Epithelial cell of esophagus (primary cell): ENCODE results near the gene COL25A1.
A peak's percentile ranks its signal among the peaks of the same experiment; 100 is the strongest.

Experiments used
- DNase-seq: peaks from one replicate; pipeline ENCODE4 v3.0.0; 2010; ENCODE audit warnings: low read depth
- H3K4me3 ChIP-seq: 2 replicates; pipeline ENCODE4 v1.5.1; 2011; ENCODE audit warnings: mild to moderate bottlenecking, low read length, control low read depth
- TF ChIP-seq, protein P1 (sequence below): IDR thresholded peaks from 2 replicates; pipeline ENCODE4 v1.5.1; 2011; ENCODE audit warnings: low read depth, mild to moderate bottlenecking, low read length, control low read depth, inconsistent platforms; ENCODE audit not compliant: insufficient read depth; ENCODE audit errors: missing control alignments

COL25A1 gene

DNA sequence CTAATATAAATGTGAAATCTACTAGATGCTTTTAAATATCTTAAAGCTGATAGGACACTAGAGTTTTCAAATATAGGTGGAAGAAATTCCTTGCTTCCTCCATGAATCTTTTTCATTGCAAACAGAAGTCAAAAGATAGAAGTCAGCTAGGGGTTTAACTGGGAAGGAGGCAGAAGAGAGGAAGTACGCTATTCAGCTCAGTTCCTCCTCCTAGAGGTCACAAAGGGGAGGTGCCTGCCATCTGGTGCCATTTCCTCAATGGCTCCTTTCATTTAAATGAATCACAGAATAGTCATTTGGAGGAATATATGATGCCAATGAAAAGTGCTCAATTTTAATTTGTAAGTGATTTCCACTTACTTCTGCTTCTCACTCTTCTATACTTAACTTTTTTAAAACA, 8.5 kb downstream of the COL25A1 start:
- TF ChIP-seq, protein P1, sequence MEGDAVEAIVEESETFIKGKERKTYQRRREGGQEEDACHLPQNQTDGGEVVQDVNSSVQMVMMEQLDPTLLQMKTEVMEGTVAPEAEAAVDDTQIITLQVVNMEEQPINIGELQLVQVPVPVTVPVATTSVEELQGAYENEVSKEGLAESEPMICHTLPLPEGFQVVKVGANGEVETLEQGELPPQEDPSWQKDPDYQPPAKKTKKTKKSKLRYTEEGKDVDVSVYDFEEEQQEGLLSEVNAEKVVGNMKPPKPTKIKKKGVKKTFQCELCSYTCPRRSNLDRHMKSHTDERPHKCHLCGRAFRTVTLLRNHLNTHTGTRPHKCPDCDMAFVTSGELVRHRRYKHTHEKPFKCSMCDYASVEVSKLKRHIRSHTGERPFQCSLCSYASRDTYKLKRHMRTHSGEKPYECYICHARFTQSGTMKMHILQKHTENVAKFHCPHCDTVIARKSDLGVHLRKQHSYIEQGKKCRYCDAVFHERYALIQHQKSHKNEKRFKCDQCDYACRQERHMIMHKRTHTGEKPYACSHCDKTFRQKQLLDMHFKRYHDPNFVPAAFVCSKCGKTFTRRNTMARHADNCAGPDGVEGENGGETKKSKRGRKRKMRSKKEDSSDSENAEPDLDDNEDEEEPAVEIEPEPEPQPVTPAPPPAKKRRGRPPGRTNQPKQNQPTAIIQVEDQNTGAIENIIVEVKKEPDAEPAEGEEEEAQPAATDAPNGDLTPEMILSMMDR, result peak; percentile 50
- DNase-seq, result no peak
- no peak overlapping the region for H3K4me3 ChIP-seq

DNA sequence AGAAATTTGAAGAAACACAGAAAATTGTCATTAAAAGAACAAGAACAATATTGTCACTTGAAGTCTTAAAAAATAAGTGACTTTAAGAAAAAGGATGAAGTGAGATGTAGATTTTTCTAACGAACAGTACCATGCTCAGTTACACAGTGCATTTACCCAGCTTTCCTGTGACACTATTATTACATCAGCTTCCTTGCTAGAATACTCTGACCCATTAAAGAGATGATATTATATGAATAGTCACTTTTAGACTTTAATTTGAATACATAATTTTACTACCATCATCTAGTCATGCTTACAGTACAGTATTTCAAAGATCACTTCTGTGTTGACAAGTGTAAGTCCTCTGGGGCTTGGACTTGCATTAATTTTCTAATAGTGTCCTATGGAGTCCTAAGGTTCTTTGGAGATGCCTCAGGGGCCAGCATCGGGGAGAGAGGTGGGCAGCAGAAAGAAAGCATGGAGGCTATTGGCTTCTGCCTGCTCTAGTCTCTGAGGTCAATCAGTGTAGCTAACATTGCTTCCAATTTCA, 10.7 kb downstream of the COL25A1 start:
- H3K4me3 ChIP-seq, result no peak overlapping the region
- no peak for DNase-seq
- TF ChIP-seq, protein P1, result no peak

DNA sequence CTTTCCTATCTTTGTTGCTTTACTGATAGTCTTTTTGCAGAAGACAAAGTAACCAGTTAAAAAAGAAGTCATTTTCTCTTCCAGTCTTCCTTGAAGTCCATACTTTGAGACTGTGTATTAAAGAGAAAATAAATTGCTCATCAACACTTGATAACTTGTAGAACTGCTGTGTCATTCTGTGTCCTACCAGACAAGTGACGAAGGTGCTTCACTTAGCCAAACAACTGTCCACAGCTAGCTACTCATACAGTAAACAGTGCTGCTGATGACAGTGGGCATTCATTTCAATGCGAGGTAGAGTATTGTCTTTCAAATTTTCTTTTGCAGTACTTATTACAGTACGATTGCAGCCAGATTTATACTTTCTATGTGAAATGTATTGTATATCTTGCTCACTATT, 11.5 kb downstream of the COL25A1 start:
- no peak overlapping the region for H3K4me3 ChIP-seq
- DNase-seq, result no peak
- TF ChIP-seq, protein P1, result no peak

DNA sequence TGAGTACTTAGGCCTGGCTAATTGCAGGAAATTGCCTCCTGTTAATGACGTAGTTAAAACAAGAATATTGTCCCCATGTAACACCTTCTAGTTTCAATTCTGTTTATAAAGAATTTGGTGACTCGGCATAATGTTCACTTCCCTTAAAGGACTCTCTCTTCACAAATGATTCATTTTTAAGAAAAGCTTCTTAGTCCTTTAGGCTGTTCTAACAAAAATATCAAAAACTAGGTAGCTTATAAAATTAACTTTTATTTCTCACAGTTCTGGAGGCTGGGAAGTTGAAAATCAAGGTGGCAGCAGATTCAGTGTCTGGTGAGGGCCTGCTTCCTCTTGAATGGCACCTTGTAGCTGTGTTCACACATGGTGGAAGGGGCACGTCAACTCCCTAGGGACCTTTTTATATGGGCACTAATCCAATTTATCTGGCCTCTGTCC, 23.8 kb downstream of the COL25A1 start:
- no peak overlapping the region for H3K4me3 ChIP-seq
- TF ChIP-seq, protein P1, result no peak
- DNase-seq, result no peak

DNA sequence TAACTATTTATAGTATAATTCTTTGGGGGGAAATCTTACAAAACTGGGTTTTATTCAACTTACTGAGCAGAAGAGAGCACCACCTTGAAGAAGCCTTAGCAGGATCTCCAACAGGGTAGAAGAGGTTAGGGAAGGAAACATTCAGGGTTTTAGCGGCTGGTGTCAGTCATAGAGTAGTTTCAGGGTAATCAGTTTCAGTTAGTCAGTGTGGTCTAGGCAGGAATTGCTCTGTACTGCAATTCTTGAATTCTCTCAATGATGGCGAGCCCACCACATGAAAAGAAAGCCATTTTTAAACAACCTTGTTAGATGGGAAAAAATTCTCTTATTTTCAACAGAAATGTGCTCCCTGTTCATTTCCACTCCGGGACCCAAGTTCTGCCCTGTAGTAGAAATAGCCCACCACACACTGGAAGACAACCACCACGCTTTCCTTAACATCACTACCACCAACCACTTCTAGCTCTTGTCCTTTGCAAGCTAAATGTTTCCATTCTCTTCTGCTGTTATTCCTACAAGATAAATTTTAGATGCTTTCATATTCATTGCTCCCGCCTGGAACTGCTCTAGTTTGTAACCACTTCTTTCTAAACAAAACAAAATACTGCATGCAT, 25.9 kb downstream of the COL25A1 start:
- TF ChIP-seq, protein P1, result no peak
- no peak overlapping the region for H3K4me3 ChIP-seq
- DNase-seq, result no peak

DNA sequence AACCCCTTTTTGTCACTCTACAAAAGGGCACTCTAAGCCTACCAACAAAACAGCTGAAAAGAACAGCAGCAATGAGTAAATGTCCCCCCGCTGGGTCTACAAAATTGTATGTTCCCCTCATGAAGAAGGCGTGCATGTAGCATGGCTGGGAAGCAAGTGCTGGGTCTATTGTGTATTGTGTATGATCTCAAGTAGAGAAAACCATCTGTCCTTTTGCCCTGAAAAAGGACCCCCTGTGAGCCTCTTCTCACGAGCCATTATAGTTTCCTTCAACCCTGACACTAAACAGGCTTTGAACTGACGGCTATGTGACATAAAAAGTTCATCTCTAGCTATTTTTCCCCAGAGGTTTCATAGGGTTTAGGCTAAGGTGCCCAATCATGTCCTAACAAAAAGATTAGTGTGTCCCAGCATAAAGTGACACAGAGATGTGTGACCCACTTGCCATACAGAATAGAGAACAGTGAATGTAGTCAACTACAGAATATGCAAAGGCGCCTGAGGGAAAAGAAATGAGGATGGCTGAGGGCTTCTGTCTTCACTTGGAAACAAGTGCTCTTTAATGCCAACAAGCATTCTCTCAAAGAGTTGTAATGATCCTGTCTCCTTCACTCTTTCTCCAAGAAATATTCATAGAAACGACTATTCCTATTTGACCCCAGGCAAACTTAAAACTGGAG, 27.3 kb downstream of the COL25A1 start:
- DNase-seq, result no peak
- TF ChIP-seq, protein P1, result no peak
- no peak overlapping the region for H3K4me3 ChIP-seq

DNA sequence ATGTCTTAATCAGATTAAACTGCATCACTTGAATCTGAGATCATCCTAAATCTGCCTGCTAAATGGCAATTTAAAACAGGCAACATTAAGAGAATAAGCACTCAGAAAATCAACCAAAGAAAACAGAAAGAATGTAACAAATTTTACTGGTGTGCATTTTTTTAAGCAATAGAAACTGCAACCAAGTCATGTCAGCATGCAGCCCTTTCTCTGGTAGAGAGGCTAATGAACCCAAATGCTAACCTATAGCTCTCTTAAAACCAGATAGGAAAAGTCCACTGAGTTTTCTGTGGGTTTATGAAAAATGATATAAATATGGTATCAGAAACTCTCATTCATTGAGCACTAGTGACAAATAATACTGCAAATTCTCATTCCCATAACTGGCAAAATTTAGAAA, 35.6 kb downstream of the COL25A1 start:
- TF ChIP-seq, protein P1, result no peak
- DNase-seq, result no peak
- H3K4me3 ChIP-seq, result no peak overlapping the region
